WTC11 (cell line): ENCODE measurements around the gene UBE2H. TPM values are rescaled to one million over a fixed set of nuclear protein-coding genes. Genes with fewer than 3 reads are reported as not detected.

ENCODE experiments used
- ATAC-seq: fragments of 200-7000 bp; cut with Tn5 transposase; 2 replicates; pipeline ENCODE4 v1.10.0; 2021; ENCODE audit warnings: mild to moderate bottlenecking, moderate library complexity
- CTCF ChIA-PET: fragments of 300-600 bp; sonication (Branson Sonifier 250); formaldehyde crosslinking; loops from one replicate; lab custom pipeline; 2021; ENCODE audit warnings: antibody characterized with exemption; lab: Charles Lee
- POLR2A ChIA-PET: fragments of 350-600 bp; sonication (Branson Sonifier 250); formaldehyde crosslinking; loops from one replicate; lab custom pipeline; 2021; ENCODE audit warnings: antibody characterized with exemption; lab: Charles Lee
- DNase-seq: peaks from one replicate; pipeline ENCODE4 v3.0.0; 2021; ENCODE audit warnings: low spot score
- H3K27ac Mint-ChIP-seq: 2 replicates; pipeline ENCODE4 v1.8.0; 2021; ENCODE audit warnings: mixed read lengths
- H3K27me3 Mint-ChIP-seq: 2 replicates; pipeline ENCODE4 v1.8.0; 2021; ENCODE audit warnings: low read depth, mild to moderate bottlenecking, moderate library complexity, mixed read lengths
- H3K36me3 Mint-ChIP-seq: 2 replicates; pipeline ENCODE4 v1.8.0; 2021; ENCODE audit warnings: mixed read lengths
- H3K4me1 Mint-ChIP-seq: 2 replicates; pipeline ENCODE4 v1.8.0; 2022; ENCODE audit warnings: mixed read lengths
- H3K4me3 Mint-ChIP-seq: 2 replicates; pipeline ENCODE4 v1.8.0; 2021; ENCODE audit warnings: mild to moderate bottlenecking, moderate library complexity, mixed read lengths
- H3K9me3 Mint-ChIP-seq: 2 replicates; pipeline ENCODE4 v1.8.0; 2021; ENCODE audit warnings: mixed read lengths
- EMX1 ChIP-seq: fragments of 250-450 bp; sonication (Bioruptor Pico); IDR thresholded peaks from 2 replicates; pipeline ENCODE4 v1.8.0; 2021; ENCODE audit warnings: mild to moderate bottlenecking
- GTF2I ChIP-seq: fragments of 250-450 bp; sonication (Bioruptor Pico); conservative IDR thresholded peaks from 2 replicates; pipeline ENCODE4 v1.4.0; 2021; ENCODE audit warnings: mild to moderate bottlenecking
- HMGA2 ChIP-seq: fragments of 250-450 bp; sonication (Bioruptor Pico); IDR thresholded peaks from 2 replicates; pipeline ENCODE4 v1.4.0; 2021; ENCODE audit warnings: mild to moderate bottlenecking, moderate library complexity
- JUN ChIP-seq: sonication (generic); formaldehyde crosslinking; IDR thresholded peaks from 2 replicates; pipeline ENCODE4 v1.8.0; 2023; ENCODE audit warnings: mild to moderate bottlenecking, missing genetic modification reagents
- NFATC4 ChIP-seq: fragments of 250-450 bp; sonication (Bioruptor Pico); IDR thresholded peaks from 2 replicates; pipeline ENCODE4 v1.9.0; 2021; ENCODE audit warnings: mild to moderate bottlenecking
- NR3C1 ChIP-seq: sonication (generic); formaldehyde crosslinking; conservative IDR thresholded peaks from 2 replicates; pipeline ENCODE4 v1.8.1; 2023; ENCODE audit warnings: low read depth, mild to moderate bottlenecking, missing genetic modification reagents
- OVOL2 ChIP-seq: fragments of 250-450 bp; sonication (Bioruptor Pico); IDR thresholded peaks from 2 replicates; pipeline ENCODE4 v1.9.0; 2021; ENCODE audit warnings: mild to moderate bottlenecking, borderline replicate concordance
- RELA ChIP-seq: sonication (generic); formaldehyde crosslinking; IDR thresholded peaks from 2 replicates; pipeline ENCODE4 v1.8.1; 2022; ENCODE audit warnings: missing genetic modification reagents, mild to moderate bottlenecking, borderline replicate concordance
- SOX15 ChIP-seq: fragments of 250-450 bp; sonication (Bioruptor Pico); IDR thresholded peaks from 2 replicates; pipeline ENCODE4 v1.9.0; 2021; ENCODE audit warnings: mild to moderate bottlenecking
- SP1 ChIP-seq: sonication (generic); formaldehyde crosslinking; conservative IDR thresholded peaks from 2 replicates; pipeline ENCODE4 v1.8.1; 2022; ENCODE audit warnings: missing genetic modification reagents
- ZNF138 ChIP-seq: sonication (generic); formaldehyde crosslinking; conservative IDR thresholded peaks from 2 replicates; pipeline ENCODE4 v1.8.1; 2022; ENCODE audit warnings: mild to moderate bottlenecking, moderate library complexity, missing genetic modification reagents
- ZNF232 ChIP-seq: sonication (generic); formaldehyde crosslinking; IDR thresholded peaks from 2 replicates; pipeline ENCODE4 v1.8.0; 2022; ENCODE audit warnings: mild to moderate bottlenecking, missing genetic modification reagents
- ZNF317 ChIP-seq: sonication (generic); formaldehyde crosslinking; IDR thresholded peaks from 2 replicates; pipeline ENCODE4 v1.8.1; 2023; ENCODE audit warnings: low read depth, mild to moderate bottlenecking, moderate library complexity, missing genetic modification reagents, borderline replicate concordance
- total RNA-seq: library from RNA; stranded (reverse); gene quantifications from 3 replicates; pipeline ENCODE4 v1.2.3, GENCODE V29; 2021
- TF ChIP-seq, protein P1 (sequence below): fragments of 250-450 bp; sonication (Bioruptor Pico); conservative IDR thresholded peaks from 2 replicates; pipeline ENCODE4 v1.9.0; 2021; ENCODE audit warnings: mild to moderate bottlenecking
- TF ChIP-seq, protein P2 (sequence below): sonication (generic); formaldehyde crosslinking; conservative IDR thresholded peaks from 2 replicates; pipeline ENCODE4 v1.8.1; 2023; ENCODE audit warnings: mild to moderate bottlenecking, low read depth, missing genetic modification reagents, moderate library complexity
- TF ChIP-seq, protein P3 (sequence below): sonication (generic); formaldehyde crosslinking; IDR thresholded peaks from 2 replicates; pipeline ENCODE4 v1.8.1; 2022; ENCODE audit warnings: low read depth, mild to moderate bottlenecking, moderate library complexity, missing genetic modification reagents, borderline replicate concordance
- TF ChIP-seq, protein P4 (sequence below): fragments of 250-450 bp; sonication (Bioruptor Pico); IDR thresholded peaks from 2 replicates; pipeline ENCODE4 v1.9.0; 2021; ENCODE audit warnings: mild to moderate bottlenecking
- TF ChIP-seq, protein P5 (sequence below): sonication (generic); formaldehyde crosslinking; IDR thresholded peaks from 2 replicates; pipeline ENCODE4 v1.8.1; 2022; ENCODE audit warnings: mild to moderate bottlenecking, moderate library complexity, missing genetic modification reagents
- TF ChIP-seq, protein P6 (sequence below): sonication (generic); formaldehyde crosslinking; IDR thresholded peaks from 2 replicates; pipeline ENCODE4 v1.8.1; 2023; ENCODE audit warnings: mild to moderate bottlenecking, moderate library complexity, missing genetic modification reagents
- TF ChIP-seq, protein P7 (sequence below): sonication (generic); formaldehyde crosslinking; IDR thresholded peaks from 2 replicates; pipeline ENCODE4 v1.8.1; 2023; ENCODE audit warnings: mild to moderate bottlenecking, missing genetic modification reagents

UBE2H gene
- total RNA-seq, 1 experiment from 2014 or later, result 55.0 TPM

DNA sequence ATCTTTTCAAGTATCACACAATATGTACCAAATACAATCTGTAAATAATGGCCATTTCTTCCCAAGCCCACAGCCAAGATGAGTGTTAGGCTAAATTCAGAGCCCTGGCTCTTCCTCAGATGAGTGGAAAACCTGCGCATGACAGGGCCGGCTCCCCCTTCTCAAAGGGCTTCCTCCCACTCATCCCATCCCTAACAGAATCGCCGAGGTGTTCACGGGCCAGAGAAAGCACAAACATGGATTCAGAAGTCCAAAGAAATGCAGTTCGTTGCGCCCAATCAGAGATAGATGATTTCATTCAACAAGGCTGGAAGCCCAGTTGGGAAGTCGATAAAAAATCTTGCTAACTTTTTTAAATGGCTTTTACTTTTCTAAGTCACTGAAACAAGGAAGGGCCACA lies 121.8 kb downstream of the UBE2H start (continued):
- TF ChIP-seq, protein P1, sequence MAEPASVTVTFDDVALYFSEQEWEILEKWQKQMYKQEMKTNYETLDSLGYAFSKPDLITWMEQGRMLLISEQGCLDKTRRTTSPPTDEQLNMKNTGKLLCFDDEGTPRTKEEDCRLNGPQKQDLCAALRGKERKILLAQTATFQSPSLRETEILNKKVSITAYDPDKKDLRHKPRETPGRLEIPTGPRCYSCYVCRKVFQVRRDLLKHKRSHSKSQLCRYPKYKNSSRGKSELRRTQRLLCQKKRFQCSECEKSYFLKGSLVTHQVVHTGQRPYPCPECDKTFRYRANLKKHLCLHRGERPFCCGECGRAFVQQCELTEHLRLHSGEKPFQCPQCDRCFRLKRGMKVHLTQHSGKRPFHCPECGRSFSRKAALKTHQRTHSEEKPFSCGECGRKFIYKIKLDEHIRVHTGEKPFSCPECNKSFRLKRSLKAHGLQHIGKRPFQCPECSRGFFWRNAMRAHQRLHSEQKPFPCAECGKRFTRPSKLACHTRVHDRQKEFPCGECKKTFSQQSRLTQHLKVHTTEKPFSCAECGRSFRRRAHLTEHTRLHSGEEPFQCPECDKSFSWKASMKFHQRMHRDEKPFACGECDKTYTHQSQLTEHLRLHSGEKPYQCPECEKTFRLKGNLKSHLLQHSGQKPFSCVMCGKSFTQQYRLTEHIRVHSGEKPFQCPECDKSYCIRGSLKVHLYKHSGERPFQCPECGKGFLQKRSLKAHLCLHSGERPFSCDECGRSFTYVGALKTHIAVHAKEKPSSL (CRISPR knock-in tag), result no peak
- TF ChIP-seq HMGA2 (CRISPR knock-in tag) (no peak), ZNF232 (CRISPR knock-in tag) (no peak), OVOL2 (no peak), RELA (no peak), GTF2I (CRISPR knock-in tag) (no peak), SOX15 (CRISPR knock-in tag) (no peak)
- TF ChIP-seq, protein P2, sequence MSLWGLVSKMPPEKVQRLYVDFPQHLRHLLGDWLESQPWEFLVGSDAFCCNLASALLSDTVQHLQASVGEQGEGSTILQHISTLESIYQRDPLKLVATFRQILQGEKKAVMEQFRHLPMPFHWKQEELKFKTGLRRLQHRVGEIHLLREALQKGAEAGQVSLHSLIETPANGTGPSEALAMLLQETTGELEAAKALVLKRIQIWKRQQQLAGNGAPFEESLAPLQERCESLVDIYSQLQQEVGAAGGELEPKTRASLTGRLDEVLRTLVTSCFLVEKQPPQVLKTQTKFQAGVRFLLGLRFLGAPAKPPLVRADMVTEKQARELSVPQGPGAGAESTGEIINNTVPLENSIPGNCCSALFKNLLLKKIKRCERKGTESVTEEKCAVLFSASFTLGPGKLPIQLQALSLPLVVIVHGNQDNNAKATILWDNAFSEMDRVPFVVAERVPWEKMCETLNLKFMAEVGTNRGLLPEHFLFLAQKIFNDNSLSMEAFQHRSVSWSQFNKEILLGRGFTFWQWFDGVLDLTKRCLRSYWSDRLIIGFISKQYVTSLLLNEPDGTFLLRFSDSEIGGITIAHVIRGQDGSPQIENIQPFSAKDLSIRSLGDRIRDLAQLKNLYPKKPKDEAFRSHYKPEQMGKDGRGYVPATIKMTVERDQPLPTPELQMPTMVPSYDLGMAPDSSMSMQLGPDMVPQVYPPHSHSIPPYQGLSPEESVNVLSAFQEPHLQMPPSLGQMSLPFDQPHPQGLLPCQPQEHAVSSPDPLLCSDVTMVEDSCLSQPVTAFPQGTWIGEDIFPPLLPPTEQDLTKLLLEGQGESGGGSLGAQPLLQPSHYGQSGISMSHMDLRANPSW (CRISPR knock-in tag), result no peak
- TF ChIP-seq, protein P3, sequence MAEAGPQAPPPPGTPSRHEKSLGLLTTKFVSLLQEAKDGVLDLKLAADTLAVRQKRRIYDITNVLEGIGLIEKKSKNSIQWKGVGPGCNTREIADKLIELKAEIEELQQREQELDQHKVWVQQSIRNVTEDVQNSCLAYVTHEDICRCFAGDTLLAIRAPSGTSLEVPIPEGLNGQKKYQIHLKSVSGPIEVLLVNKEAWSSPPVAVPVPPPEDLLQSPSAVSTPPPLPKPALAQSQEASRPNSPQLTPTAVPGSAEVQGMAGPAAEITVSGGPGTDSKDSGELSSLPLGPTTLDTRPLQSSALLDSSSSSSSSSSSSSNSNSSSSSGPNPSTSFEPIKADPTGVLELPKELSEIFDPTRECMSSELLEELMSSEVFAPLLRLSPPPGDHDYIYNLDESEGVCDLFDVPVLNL (CRISPR knock-in tag), result no peak
- TF ChIP-seq, protein P4, sequence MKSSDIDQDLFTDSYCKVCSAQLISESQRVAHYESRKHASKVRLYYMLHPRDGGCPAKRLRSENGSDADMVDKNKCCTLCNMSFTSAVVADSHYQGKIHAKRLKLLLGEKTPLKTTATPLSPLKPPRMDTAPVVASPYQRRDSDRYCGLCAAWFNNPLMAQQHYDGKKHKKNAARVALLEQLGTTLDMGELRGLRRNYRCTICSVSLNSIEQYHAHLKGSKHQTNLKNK (CRISPR knock-in tag), result no peak

DNA sequence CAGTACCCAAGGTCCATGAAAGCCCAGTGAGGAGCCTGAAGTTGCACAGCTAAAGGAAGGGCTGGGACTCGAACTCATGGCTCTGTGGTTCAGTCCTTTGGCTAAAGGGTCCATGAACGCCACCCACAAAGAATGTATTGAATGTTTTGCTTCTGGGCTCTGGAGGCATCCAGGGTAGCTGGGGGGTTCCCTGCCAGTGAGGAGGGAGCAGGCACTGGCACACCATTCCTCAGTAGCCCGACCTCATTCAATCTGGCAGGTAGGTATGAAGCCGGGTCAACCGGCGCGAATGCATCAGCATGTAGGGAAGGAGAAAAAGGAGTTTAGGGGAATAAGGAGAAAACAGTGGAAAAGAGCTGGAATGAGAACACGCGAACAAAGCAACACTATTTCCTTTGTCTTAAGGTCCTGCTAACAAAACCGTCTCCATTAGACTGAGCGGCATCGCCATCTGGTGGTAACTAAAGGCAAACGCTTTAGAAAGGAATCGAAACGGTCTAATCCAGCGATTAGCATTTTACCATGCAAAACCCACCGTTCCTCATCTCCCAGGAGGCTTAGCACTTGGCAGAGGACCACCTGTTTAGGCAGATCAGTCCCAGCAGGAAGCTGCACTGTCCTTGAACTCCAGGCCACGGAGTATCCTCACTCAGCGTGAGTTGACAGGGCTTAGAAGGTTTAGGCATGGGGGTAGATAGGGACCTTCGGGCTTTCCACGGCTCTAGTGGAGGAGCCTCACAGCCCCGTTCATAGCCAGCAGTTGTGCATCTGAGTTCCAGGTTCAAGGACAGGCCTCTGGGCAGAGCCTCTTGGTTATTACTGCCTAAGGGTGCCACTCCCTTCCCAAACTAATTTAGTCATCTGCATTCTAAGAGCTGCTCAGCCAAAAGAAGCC lies 122.8 kb downstream of the UBE2H start:
- ChIA-PET POLR2A (interaction anchor here (0.6 to 2.2 kb wide), 4 partner anchors 10 to 119 kb away, joined by 4 to 11 read pairs (median 6); no protein-coding TSS in a partner anchor), CTCF (interaction anchor here (0.6 to 4.3 kb wide), 52 partner anchors 8 to 545 kb away, joined by 3 to 54 read pairs (median 4); no protein-coding TSS in a partner anchor)
- Mint-ChIP-seq H3K4me3 (peak overlapping the region; percentile 59), H3K27ac (peak overlapping the region; percentile 73), H3K27me3 (no peaks in the 10 kb centered on the region; the same call in 1 of the 2 replicates), H3K4me1 (peaks cover 61% of the 10 kb centered on the region), H3K36me3 (peaks cover 13% of the 10 kb centered on the region), H3K9me3 (no peaks in the 10 kb centered on the region)
- ATAC-seq, result peak; percentile 19
- peak; percentile 64 for DNase-seq
- TF ChIP-seq ZNF317 (CRISPR knock-in tag), result no peak
- no peak for TF ChIP-seq SP1
- TF ChIP-seq ZNF138 (CRISPR knock-in tag), result no peak
- no peak for TF ChIP-seq NFATC4 (CRISPR knock-in tag)
- TF ChIP-seq, protein P5, sequence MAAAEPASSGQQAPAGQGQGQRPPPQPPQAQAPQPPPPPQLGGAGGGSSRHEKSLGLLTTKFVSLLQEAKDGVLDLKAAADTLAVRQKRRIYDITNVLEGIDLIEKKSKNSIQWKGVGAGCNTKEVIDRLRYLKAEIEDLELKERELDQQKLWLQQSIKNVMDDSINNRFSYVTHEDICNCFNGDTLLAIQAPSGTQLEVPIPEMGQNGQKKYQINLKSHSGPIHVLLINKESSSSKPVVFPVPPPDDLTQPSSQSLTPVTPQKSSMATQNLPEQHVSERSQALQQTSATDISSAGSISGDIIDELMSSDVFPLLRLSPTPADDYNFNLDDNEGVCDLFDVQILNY (CRISPR knock-in tag), result no peak
- TF ChIP-seq JUN (CRISPR knock-in tag), result no peak
- TF ChIP-seq NR3C1, result no peak
- no peak for TF ChIP-seq EMX1 (CRISPR knock-in tag)
- TF ChIP-seq, protein P6, sequence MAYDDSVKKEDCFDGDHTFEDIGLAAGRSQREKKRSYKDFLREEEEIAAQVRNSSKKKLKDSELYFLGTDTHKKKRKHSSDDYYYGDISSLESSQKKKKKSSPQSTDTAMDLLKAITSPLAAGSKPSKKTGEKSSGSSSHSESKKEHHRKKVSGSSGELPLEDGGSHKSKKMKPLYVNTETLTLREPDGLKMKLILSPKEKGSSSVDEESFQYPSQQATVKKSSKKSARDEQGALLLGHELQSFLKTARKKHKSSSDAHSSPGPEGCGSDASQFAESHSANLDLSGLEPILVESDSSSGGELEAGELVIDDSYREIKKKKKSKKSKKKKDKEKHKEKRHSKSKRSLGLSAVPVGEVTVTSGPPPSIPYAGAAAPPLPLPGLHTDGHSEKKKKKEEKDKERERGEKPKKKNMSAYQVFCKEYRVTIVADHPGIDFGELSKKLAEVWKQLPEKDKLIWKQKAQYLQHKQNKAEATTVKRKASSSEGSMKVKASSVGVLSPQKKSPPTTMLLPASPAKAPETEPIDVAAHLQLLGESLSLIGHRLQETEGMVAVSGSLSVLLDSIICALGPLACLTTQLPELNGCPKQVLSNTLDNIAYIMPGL (CRISPR knock-in tag), result 0 out of 2 replicates have a peak, but pooled peaks have one; percentile 21
- TF ChIP-seq, protein P7, sequence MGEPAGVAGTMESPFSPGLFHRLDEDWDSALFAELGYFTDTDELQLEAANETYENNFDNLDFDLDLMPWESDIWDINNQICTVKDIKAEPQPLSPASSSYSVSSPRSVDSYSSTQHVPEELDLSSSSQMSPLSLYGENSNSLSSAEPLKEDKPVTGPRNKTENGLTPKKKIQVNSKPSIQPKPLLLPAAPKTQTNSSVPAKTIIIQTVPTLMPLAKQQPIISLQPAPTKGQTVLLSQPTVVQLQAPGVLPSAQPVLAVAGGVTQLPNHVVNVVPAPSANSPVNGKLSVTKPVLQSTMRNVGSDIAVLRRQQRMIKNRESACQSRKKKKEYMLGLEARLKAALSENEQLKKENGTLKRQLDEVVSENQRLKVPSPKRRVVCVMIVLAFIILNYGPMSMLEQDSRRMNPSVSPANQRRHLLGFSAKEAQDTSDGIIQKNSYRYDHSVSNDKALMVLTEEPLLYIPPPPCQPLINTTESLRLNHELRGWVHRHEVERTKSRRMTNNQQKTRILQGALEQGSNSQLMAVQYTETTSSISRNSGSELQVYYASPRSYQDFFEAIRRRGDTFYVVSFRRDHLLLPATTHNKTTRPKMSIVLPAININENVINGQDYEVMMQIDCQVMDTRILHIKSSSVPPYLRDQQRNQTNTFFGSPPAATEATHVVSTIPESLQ (CRISPR knock-in tag), result no peak
